Muscle layer of duodenum (tissue), 2 donors: Measurements from ENCODE around the gene ARMC9.

Experiments used
- H3K27ac ChIP-seq: one replicate; pipeline ENCODE4 v1.7.0; 2013; ENCODE audit warnings: mild to moderate bottlenecking, low read length
- H3K27me3 ChIP-seq: one replicate; pipeline ENCODE4 v1.7.0; 2013; ENCODE audit warnings: low read depth, mild to moderate bottlenecking, control low read depth, low read length
- H3K36me3 ChIP-seq, 2 donors: one replicate each; pipeline ENCODE4 v1.7.0; 2013; ENCODE audit warnings: low read length in 2 of 2, control low read depth in 1 of 2, mild to moderate bottlenecking in 1 of 2; ENCODE audit not compliant: insufficient read depth in 2 of 2, control insufficient read depth in 1 of 2
- H3K4me1 ChIP-seq, 2 donors: one replicate each; pipeline ENCODE4 v1.7.0; 2013; ENCODE audit warnings: low read length in 2 of 2, mild to moderate bottlenecking in 2 of 2, control low read depth in 1 of 2, moderate library complexity in 1 of 2; ENCODE audit not compliant: insufficient read depth in 2 of 2, control insufficient read depth in 1 of 2
- H3K4me3 ChIP-seq, 2 donors: one replicate each; pipeline ENCODE4 v1.7.0; 2013; ENCODE audit warnings: low read length in 2 of 2, low read depth in 1 of 2, mild to moderate bottlenecking in 1 of 2
- H3K9me3 ChIP-seq, 2 donors: one replicate each; pipeline ENCODE4 v1.7.0; 2013; ENCODE audit warnings: low read length in 2 of 2, control low read depth in 1 of 2, mild to moderate bottlenecking in 1 of 2; ENCODE audit not compliant: control insufficient read depth in 1 of 2
- donor health status: healthy.

The ARMC9 gene

DNA sequence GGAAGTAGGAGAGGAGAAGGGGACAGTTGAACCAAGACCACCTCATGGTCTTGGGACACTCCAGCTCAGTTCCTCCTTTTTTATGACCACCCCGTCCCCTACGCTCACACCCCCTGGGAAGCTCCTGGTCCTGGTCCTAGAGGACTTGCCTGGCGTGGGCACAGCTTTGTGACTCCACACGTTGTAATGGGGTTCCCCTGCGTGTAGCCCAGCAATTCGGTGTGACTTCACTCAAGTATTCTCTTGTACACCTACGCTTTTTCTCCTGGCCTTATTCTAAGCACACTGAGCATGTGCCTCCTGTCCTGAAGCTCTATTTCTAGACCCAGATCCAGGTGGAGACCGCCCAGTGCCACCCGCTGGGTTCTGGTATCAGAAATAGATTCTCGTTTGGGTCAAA is 161.0 kb downstream of the ARMC9 start:
- Histone ChIP-seq H3K36me3 (peaks cover 0 to 31% of the 10 kb centered on the region in 2 donors), H3K4me3 (no peak overlapping the region), H3K27ac (no peak overlapping the region), H3K4me1 (peaks cover 0 to 13% of the 10 kb centered on the region in 2 donors), H3K27me3 (no peaks in the 10 kb centered on the region), H3K9me3 (no peaks in the 10 kb centered on the region)

DNA sequence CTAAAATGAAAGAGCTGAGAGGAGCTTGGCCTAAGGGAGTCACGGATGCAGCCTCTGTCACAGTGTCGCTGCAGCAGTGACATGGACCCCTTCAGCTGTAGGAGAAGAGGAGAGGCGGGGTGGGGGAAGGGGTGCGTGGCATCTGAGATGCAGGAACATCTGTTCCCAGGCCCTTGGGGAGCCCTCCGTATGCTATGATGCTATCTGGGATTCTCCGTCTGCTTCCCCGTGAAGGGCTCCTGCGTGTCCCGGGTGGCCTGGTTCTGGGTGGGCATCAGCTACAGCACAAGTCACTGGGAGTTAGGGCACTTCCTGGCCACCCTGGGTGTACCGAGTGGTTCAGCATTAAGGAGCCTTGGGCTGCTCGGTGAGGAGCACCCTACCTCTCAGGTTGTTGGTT is 161.5 kb downstream of the ARMC9 start:
- peaks cover 0 to 31% of the 10 kb centered on the region in 2 donors for H3K36me3 ChIP-seq

DNA sequence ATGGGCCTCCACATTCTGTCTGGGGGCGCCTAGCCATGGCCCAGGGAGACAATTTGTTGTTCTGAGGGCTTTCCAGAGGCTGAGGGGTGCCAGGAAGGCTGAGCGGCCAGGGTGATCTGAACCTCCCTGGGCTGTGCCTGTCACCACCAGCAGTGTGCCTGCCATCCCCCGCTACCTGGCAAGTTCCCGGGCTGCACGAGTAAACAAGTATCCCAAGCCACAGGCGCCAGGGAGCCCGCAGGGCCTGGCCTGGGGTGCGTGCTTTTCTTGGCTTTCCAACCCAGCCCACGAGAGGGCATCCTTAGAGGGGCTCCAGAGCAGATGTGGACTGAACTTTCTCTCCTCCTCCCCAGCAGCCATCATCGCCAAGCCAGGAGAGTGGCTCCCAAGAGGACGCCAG is 162.0 kb downstream of the ARMC9 start:
- Histone ChIP-seq H3K36me3 (peaks cover 0 to 31% of the 10 kb centered on the region in 2 donors), H3K27me3 (no peaks in the 10 kb centered on the region), H3K4me1 (peaks cover 0 to 13% of the 10 kb centered on the region in 2 donors), H3K27ac (no peak overlapping the region), H3K4me3 (no peak overlapping the region), H3K9me3 (no peaks in the 10 kb centered on the region)

More for the DNA sequence above, 161.5 kb downstream of the ARMC9 start:
- no peak overlapping the region for H3K27ac ChIP-seq
- H3K27me3 ChIP-seq: no peaks in the 10 kb centered on the region
- H3K4me1 ChIP-seq: peaks cover 0 to 13% of the 10 kb centered on the region in 2 donors
- H3K4me3 ChIP-seq: no peak overlapping the region
- H3K9me3 ChIP-seq: no peaks in the 10 kb centered on the region

DNA sequence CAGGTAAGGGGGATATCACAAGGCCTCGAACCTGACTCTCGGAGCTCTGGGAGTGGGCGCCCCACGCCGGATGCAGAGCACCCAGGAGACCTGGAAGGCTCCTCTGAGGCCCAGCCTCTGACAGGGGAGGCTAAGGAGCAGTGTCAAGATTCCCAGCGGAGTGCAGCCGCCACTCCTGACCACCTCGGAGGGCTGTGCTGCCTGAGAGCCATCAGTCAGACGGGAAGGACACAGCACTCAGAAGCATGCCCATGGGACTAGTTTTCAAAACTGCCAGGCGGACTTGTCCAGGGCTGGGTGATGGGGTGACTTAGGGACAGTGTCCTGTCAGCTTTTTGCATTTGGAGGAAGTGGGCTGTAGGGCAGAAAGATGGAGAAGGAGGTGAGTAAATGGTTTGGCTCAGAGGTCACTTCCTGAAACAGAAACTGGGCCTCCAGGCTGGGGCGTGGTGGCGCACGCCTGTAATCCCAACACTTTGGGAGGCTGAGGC is 162.5 kb downstream of the ARMC9 start:
- Histone ChIP-seq H3K36me3 (peaks cover 0 to 31% of the 10 kb centered on the region in 2 donors), H3K4me1 (peaks cover 0 to 8% of the 10 kb centered on the region in 2 donors), H3K4me3 (no peak overlapping the region), H3K9me3 (no peaks in the 10 kb centered on the region), H3K27me3 (no peaks in the 10 kb centered on the region), H3K27ac (no peak overlapping the region)

DNA sequence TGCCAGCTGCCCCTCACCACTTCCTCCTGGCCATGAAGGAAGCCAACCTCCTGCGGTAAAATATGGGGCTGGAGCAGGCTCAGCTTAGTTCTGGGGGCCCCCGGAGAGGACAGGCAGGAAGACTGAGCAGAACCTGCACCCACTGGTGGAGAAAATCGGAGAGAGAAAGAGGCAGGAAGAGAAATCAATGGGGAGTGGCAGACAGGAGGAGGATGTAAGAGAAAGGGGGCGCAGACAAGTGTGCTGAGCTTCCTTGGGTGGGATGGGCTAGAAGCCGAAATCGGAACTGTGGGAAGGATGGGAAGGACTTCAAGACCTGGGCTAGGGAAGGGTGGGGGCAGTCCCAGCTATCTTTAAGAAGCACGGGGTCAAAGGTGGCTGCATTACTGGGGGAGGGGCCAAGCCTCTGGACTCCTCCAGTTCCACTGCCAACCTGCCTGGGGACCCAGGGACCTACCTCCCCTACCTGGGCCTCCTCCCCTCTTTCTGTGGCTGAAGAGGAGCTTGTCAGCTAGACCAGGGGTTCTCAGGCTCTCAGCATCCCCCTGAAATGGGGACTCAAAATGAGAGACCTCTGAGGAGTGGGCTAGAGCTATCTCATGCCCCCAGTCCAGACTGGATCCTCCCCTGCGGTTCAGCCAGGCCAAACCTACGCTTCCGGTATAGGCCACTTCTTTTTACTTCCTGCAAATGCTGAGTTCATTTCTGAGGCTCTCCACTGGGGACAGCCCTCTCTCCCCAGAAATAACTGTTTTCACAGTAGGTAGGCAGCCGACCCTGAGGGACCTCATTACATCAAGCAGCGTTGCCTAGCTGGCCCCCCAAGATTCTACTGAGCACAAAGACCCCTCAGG is 163.5 kb downstream of the ARMC9 start:
- Histone ChIP-seq H3K9me3 (no peaks in the 10 kb centered on the region), H3K27ac (no peak overlapping the region), H3K4me3 (no peak overlapping the region), H3K4me1 (no peaks in the 10 kb centered on the region), H3K27me3 (no peaks in the 10 kb centered on the region), H3K36me3 (peaks cover 0 to 31% of the 10 kb centered on the region in 2 donors)

DNA sequence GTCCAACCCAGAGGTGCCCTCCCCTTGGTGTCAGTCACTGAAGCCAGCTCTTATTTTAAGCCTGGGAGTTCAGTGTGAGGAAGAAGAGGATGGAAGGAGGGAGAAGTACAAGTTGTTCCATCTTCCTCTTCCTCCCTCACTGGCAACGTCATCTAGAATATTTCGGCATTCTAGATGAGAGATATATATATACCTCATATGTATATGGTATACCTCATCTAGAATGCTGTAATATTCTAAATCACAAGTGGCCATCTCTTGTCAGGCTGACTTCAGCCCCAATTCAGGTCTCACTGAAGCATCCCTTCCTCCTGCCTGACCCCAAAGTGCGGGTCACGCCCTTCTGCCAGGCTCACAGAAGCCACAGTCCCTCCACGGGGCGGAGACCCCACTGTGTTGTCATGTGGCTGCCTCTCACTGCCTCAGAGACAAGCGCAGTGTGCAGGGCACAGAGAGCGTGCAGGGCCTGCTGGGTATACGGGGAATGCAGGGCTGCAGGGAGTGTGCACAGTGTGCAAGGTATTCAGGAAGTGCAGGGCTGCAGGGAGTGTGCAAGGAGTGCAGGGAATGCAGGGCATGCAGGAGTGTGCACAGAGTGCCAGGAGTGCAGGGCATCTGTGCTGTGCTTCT is 164.2 kb downstream of the ARMC9 start:
- H3K9me3 ChIP-seq: no peaks in the 10 kb centered on the region
- H3K27me3 ChIP-seq: no peaks in the 10 kb centered on the region
- no peaks in the 10 kb centered on the region for H3K4me1 ChIP-seq
- peaks cover 0 to 31% of the 10 kb centered on the region in 2 donors for H3K36me3 ChIP-seq
- H3K4me3 ChIP-seq: no peak overlapping the region
- no peak overlapping the region for H3K27ac ChIP-seq

DNA sequence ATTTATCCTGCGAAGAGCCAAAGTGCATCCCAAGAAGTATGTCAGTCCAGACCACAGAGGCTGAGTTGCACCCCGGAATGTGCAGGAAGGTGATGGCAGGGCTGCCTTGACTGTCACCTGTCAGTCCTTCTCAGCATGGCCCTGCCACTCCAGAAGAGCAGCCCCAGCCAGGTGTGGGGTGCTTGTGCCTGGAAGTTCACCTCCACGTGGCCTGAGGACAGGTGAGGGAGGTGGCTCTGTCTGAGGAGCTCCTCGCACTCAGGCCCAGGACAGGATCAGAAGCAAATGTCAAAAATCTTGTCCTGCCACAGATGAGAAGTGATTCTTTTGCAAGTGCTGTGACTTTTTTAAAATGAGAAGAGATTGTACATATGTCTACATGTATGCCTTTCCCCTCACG is 165.6 kb downstream of the ARMC9 start:
- Histone ChIP-seq H3K27me3 (no peaks in the 10 kb centered on the region), H3K9me3 (no peaks in the 10 kb centered on the region), H3K27ac (no peak overlapping the region), H3K36me3 (peaks cover 0 to 31% of the 10 kb centered on the region in 2 donors), H3K4me1 (no peaks in the 10 kb centered on the region), H3K4me3 (no peak overlapping the region)

DNA sequence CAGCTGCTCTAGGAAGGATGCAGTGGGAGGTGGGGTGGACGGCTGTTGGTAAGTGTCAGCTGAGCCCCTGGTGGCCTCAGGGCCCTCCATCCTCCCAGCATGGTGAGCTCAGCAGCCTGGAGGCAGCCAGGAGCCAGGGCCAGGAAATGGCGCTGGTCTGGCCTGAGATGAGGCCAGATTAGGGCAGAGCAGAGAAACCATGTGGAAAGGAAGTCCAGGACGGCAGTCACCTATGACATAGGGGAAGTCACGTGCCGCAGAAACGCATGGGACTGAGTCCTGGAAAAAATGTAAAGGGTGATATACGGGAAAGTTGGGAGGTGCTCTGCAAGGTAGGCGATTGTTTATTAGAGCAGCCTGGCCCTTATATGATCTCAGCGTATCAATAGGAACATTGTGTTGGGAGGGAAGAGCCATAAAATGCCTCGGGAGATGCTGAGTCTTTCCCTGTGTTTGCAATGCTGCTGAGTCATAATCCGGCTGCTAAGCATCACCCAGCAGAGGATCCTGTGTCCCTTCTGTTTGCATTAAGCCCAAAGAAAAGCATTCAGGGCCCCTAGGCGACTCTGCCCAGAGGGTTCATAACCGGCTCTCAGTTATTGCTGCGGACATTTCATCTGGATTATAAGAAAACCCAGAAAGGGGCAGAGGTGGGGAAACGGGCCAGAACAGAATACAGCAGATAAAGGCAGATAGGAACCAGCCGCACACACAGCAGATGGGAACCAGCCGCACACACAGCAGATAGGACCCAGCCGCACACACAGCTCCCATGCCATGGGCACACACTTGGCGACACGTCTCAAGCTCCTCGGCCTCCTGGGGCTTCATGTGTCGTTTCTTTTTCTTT is 166.8 kb downstream of the ARMC9 start:
- no peaks in the 10 kb centered on the region for H3K27me3 ChIP-seq
- H3K9me3 ChIP-seq: no peaks in the 10 kb centered on the region
- peaks cover 0 to 31% of the 10 kb centered on the region in 2 donors for H3K36me3 ChIP-seq
- H3K4me1 ChIP-seq: no peaks in the 10 kb centered on the region
- H3K4me3 ChIP-seq: no peak overlapping the region
- H3K27ac ChIP-seq: no peak overlapping the region

DNA sequence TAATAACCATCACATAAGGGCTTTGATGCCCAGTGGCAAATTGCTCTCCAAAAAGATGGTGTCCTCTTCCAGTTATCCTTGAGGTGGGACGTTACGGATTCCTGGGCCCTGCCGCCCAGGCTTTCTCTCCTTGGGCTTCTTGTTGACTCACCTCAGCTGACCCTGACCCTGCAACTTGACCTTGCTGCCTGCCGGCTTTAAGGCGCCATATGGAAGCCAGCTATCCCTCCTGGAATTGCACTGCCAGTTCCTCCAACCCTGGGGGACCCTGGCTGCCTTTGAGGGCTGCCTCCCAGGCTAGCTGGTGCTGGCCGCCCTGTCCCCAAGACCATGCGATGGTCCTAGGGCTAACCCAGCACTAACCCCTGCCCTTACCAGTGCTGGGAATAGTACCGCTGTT is 168.7 kb downstream of the ARMC9 start:
- Histone ChIP-seq H3K9me3 (no peaks in the 10 kb centered on the region), H3K27ac (no peak overlapping the region), H3K4me1 (no peaks in the 10 kb centered on the region), H3K27me3 (no peaks in the 10 kb centered on the region), H3K4me3 (no peak overlapping the region), H3K36me3 (peaks cover 0 to 17% of the 10 kb centered on the region in 2 donors)

DNA sequence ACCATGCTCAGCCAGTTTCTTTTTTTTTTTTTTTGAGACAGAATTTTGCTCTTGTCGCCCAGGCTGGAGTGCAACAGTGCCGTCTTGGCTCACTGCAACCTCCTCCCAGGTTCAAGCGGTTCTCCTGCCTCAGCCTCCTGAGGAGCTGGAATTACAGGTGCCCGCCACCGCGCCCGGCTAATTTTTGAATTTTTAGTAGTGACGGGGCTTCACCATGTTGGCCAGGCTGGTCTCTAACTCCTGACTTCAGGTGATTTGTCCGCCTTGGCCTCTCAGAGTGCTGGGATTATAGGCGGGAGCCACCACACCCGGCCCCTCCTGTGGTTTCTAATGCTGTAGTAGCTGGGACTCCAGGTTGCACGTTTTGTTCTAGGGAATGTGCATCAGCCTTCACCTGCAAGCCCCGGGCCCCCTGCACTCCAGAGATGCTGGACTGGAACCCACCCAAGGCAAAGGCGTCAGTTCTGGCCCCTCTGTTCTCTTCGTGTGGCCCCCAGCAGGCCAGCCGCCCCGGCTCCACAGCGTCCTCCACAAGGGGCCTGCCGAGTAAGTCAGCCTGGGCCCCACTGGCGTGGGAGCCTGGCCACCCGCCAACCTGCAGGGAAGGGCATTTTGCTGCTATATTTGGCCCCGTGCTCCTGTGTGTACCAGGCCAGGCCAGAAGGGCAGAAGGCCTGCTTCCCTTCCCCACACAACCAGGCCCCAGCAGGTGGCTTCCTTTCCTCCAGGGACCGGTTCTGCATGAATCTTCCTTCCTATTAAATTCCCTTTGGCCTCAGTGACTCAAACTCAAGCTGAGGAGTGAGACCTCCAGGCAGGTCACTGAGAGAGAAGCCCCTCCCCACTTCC is 171.4 kb downstream of the ARMC9 start:
- Histone ChIP-seq H3K4me3 (no peak overlapping the region), H3K27me3 (no peaks in the 10 kb centered on the region), H3K27ac (no peak overlapping the region), H3K9me3 (no peaks in the 10 kb centered on the region), H3K4me1 (no peaks in the 10 kb centered on the region), H3K36me3 (no peaks in the 10 kb centered on the region)
